HG03066 (cell line): ENCODE results near the gene UQCC5.
"Not testable (repeated sequence)": the region's sequence is repeated elsewhere in the genome, so short reads cannot be mapped to it uniquely, and the experiment has no call there.

ENCODE experiments used
- ATAC-seq: cut with Tn5 transposase; IDR thresholded peaks from one replicate; pipeline ENCODE4 v1.9.1; 2021; ENCODE audit warnings: low read depth; ENCODE audit not compliant: unreplicated experiment

Gene UQCC5

DNA sequence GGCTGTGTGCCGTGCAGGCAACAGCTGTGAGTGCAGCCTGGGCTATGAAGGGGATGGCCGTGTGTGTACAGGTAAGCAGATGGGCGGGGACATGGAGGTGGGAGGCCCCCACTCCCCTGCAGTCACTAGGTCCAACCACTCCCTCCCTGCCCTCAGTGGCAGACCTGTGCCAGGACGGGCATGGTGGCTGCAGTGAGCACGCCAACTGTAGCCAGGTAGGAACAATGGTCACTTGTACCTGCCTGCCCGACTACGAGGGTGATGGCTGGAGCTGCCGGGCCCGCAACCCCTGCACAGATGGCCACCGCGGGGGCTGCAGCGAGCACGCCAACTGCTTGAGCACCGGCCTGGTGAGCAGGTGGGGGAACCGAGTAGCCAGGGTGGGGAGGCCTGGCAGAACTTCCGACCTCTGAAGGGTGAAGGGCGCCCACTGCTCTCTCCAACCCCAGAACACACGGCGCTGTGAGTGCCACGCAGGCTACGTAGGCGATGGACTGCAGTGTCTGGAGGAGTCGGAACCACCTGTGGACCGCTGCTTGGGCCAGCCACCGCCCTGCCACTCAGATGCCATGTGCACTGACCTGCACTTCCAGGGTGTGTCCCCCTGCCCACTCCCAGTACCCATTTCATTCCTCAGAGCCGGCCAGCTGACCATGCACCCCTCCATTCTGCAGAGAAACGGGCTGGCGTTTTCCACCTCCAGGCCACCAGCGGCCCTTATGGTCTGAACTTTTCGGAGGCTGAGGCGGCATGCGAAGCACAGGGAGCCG, 14.3 kb upstream of the UQCC5 start:
- no peak for ATAC-seq

GRCh38 chr3:52522651-52523251, 13.7 kb upstream of the UQCC5 start:
- no peak for ATAC-seq

DNA sequence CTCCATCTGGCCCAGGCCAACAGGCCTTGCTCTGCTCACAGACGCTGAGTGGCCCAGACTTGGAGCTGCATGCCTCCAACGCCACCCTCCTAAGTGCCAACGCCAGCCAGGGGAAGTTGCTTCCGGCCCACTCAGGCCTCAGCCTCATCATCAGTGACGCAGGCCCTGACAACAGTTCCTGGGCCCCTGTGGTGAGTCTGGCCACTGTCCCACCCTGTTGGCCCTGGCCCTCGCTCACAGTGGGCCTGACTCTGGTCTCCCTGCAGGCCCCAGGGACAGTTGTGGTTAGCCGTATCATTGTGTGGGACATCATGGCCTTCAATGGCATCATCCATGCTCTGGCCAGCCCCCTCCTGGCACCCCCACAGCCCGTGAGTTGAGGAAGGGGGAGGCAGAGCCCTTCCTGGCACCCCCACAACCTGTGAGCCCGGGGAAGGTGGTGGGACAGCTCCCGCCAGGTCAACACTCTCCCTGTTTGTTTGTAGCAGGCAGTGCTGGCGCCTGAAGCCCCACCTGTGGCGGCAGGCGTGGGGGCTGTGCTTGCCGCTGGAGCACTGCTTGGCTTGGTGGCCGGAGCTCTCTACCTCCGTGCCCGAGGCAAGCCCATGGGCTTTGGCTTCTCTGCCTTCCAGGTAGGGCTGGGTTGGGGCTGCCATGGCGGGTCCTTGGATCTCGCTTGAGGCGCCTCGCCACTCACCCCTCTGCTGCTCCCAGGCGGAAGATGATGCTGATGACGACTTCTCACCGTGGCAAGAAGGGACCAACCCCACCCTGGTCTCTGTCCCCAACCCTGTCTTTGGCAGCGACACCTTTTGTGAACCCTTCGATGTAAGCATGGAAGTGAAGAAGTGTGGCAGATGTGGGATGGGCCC, 12.8 kb upstream of the UQCC5 start:
- ATAC-seq = no peak

GRCh38 chr3:52524258-52524751, 12.1 kb upstream of the UQCC5 start:
- ATAC-seq = no peak

GRCh38 chr3:52524752-52525679, 11.4 kb upstream of the UQCC5 start:
- no peak for ATAC-seq

DNA sequence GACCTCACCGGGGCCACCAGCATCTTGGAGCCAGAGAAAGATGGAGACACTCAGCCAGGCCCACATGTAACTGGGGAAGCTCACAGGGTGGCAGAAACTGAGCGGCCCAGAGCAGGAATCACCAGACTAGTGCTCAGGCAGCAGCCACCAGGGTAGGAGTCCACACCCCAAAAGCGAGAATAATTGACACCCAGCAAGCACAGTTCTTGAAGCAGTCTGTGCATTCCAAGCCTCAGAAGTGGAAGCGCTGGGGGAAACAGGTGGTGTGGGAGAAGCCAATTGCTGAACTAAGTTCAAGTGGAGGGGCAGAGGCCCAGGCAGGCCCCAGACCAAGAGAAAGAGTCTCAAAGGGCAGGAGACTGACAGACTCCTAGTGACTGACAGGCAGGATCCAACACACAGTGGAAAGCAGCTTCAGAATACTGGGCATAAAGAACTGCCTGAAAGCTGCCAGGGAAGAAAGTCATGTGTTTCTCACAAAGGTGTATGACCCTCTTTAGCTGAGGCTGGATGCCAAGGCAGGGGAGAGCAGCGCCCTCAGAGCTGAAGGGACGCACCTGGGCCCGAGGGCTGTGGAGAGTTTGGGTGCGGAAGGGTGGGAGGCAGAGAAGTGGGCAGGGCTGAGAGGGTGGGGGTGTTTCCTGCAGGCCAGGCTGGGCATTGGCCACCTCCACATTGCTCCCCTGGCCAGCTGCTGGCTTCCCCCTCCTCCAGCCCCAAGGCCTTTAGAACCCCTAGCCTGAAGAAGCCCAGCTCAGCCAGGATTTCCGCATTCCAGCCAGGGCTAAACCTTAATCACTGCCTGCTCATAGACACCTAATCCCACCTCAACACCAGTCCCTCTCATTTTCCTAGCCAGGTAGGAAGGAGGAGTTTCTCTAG, 10.5 kb upstream of the UQCC5 start:
- no peak for ATAC-seq

GRCh38 chr3:52526671-52527038, 9.8 kb upstream of the UQCC5 start:
- ATAC-seq = not testable (repeated sequence)

DNA sequence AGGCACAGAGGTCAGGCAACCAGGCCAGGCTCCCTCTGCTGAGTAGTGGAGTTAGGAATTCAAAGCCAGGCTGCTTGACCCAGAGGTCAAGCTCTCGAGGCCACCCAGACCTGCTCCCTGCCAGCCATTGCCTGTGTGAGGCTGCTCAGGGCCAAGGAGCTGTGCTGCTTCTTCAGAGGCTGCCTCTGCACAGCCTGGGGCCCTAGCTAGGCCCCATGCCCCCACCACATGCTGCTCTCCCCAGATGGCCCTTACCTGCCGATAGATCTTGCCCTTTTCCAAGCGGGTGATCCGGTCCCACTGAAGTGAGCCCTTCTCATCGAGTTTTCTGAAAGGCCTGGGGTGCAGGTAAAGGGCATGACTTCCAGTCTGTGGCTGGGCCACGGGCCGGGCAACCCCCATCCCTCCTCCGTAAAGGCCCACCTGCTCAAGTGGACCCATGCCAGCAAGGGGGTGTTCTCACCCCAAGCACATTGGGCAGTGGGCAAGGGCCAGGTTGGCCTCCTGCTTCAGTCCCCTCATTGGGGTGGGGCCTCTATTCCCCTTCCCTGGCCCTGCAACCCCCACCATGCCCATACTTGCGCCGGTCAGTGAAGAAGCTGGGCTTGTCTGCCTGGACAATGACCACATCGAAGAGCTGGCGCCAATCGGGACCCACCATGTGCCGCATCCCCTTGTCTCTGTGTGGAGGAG, 9.2 kb upstream of the UQCC5 start:
- ATAC-seq = no peak

GRCh38 chr3:52527732-52528585, 8.4 kb upstream of the UQCC5 start:
- ATAC-seq = no peak

DNA sequence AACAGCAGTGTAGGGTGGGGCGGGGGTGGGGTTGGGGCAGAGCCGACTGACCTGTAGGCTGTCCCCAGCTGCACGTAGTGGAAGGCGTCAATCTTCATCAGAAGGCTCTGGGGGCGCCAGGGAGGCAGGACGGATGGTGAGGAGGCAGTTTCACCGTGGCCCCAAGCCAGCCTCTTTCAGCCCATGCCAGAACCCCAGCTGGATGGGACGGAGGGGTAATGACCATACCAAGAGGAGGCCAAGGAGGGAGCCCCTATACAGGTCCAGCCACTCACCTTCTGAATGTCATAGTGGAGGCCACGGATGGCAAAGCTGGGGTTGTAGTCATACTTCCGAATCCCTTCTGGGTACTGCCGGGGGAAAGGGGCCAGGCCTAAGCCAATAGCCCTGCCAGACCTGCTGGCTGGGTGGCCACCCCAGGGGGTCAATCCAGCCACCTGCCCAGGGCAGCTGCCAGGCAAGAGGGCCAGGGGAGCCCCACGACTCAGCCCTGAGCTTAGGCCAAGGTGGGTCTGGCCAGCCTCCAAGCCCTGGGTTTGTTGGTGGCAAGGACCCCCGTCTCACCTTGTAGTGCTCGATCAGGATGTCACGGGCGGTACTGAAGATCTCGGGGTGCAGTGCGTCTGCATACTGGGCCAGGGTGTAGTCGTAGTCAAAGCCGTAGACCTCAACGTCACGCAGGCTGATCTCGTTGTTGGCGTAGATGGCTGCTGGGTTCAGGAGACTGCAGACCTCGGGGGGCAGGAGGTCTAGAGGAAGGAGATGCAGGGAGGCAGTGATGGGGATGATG, 7.6 kb upstream of the UQCC5 start:
- ATAC-seq = no peak

- no peak for ATAC-seq
Observed at GRCh38 chr3:52529376-52530333, 6.8 kb upstream of the UQCC5 start.

GRCh38 chr3:52530918-52531826, 5.2 kb upstream of the UQCC5 start:
- no peak for ATAC-seq

GRCh38 chr3:52531860-52532516, 4.4 kb upstream of the UQCC5 start:
- no peak for ATAC-seq

- no peak for ATAC-seq
Observed at GRCh38 chr3:52532517-52532837, 3.9 kb upstream of the UQCC5 start.
